Gastrocnemius medialis (tissue), 4 donors: ENCODE measurements around the gene CCDC88A. TPM values are rescaled to one million over a fixed set of nuclear protein-coding genes. Genes with fewer than 3 reads are reported as not detected.

Experiments
- ATAC-seq, 2 donors: fragments of 150-250 bp; one replicate each; pipeline ENCODE4 v1.9.1; 2016
- DNase-seq, 2 donors: peaks; one replicate each; pipeline ENCODE4 v3.0.0-alpha.2; 2019
- H3K27ac ChIP-seq, 4 donors: fragments of 200-600 bp; sonication (generic); 1 replicate in 1 of 4; 2 replicates in 3 of 4; pipeline ENCODE4 v1.5.1; 2016 to 2018; ENCODE audit warnings: mild to moderate bottlenecking in 2 of 4, moderate library complexity in 1 of 4
- H3K27me3 ChIP-seq, 3 donors: fragments of 200-600 bp; sonication (generic) in 2 of 3; 1 replicate in 1 of 3; 2 replicates in 2 of 3; pipeline versions ENCODE4 v1.5.1 to v1.6.0; 2016 to 2019; ENCODE audit warnings: mild to moderate bottlenecking in 1 of 3, moderate library complexity in 1 of 3
- H3K36me3 ChIP-seq, 2 donors: fragments of 200-600 bp; sonication (generic) in 1 of 2; one replicate each; pipeline ENCODE4 v1.5.1; 2017 to 2018
- H3K4me1 ChIP-seq, 2 donors: fragments of 200-600 bp; sonication (generic) in 1 of 2; one replicate each; pipeline ENCODE4 v1.5.1; 2016 to 2017; ENCODE audit warnings: mild to moderate bottlenecking in 2 of 2
- H3K4me3 ChIP-seq, 4 donors: fragments of 200-600 bp; sonication (generic) in 3 of 4; 1 replicate in 1 of 4; 2 replicates in 3 of 4; pipeline ENCODE4 v1.5.1; 2016 to 2019; ENCODE audit warnings: mild to moderate bottlenecking in 2 of 4
- H3K9me3 ChIP-seq, 3 donors: fragments of 200-600 bp; sonication (generic) in 2 of 3; 1 replicate in 1 of 3; 2 replicates in 2 of 3; pipeline ENCODE4 v1.5.1; 2016 to 2019
- CTCF ChIP-seq, 5 experiments: fragments of 450-650 bp in 3 of 5; fragments of 200-600 bp in 2 of 5; sonication (generic) in 2 of 5; IDR thresholded peaks in 4 of 5; conservative IDR thresholded peaks in 1 of 5; 1 replicate in 4 of 5; 2 replicates in 1 of 5; pipeline ENCODE4 v1.5.1; 2016 to 2019; ENCODE audit warnings: antibody characterized with exemption in 5 of 5, mild to moderate bottlenecking in 3 of 5, moderate library complexity in 3 of 5
- POLR2A ChIP-seq, 2 donors: fragments of 450-650 bp; IDR thresholded peaks; one replicate each; pipeline ENCODE4 v1.6.1; 2017; ENCODE audit warnings: antibody characterized with exemption in 2 of 2, mild to moderate bottlenecking in 2 of 2, moderate library complexity in 2 of 2
- in situ Hi-C, 4 donors: fragments of 200-750 bp; cut with MboI; loops; one replicate each; pipeline versions ENCODE4 v1.15.0 to v1.8.0; 2017; ENCODE audit warnings: low sequenced_read_pairs in 4 of 4
- intact Hi-C: fragments of 100-400 bp; cut with DNase I; formaldehyde crosslinking; loops from one replicate; pipeline ENCODE4 v1.15.1; 2023; ENCODE audit warnings: low total_unique reads
- total RNA-seq, 4 donors: library from RNA; depleted of rRNA; stranded (reverse); fragments of >200 nt; gene quantifications; one replicate each; pipeline versions ENCODE4 v1.1.0 to v1.2.3, GENCODE V29; 2016

Gene CCDC88A
- total RNA-seq, 4 donors from 2014 or later, result 12.9 to 28.7 (median 19.4) TPM

GRCh38 chr2:55431982-55432627 is 12.4 kb upstream of the CCDC88A start:
- Histone ChIP-seq H3K27me3 (no peaks in the 10 kb centered on the region), H3K36me3 (no peaks in the 10 kb centered on the region), H3K9me3 (no peaks in the 10 kb centered on the region), H3K4me1 (no peaks in the 10 kb centered on the region), H3K4me3 (no peak overlapping the region), H3K27ac (no peak overlapping the region)
- ATAC-seq, result peak in 1 of 2 donors; percentile 39
- intact Hi-C loops (loop anchor here (1.0 kb wide), 1 partner anchor 163 kb away; the partner anchor contains the start of gene MTIF2), in situ Hi-C loops (loop anchor here in 1 of 4 donors (10.0 kb wide), 1 partner anchor 207 kb away; no protein-coding TSS in a partner anchor)
- peak in 4 of 5 experiments; percentile 22 to 54 (median 46) for TF ChIP-seq CTCF (IDR thresholded peaks at IDR 0.05 in 4 of 5, conservative IDR thresholded peaks at IDR 0.05 in 1 of 5)
- no peak for TF ChIP-seq POLR2A (IDR thresholded peaks at IDR 0.05)
- no peak for DNase-seq

- in situ Hi-C loops, result loop anchor here in 1 of 4 donors (10.0 kb wide), 1 partner anchor 206 kb away; no protein-coding TSS in a partner anchor
- intact Hi-C loops, result no loop called here
- no peaks in the 10 kb centered on the region for H3K36me3 ChIP-seq
- TF ChIP-seq POLR2A (IDR thresholded peaks at IDR 0.05) (no peak), CTCF (IDR thresholded peaks at IDR 0.05 in 4 of 5, conservative IDR thresholded peaks at IDR 0.05 in 1 of 5) (no peak)
- ATAC-seq (no peak), DNase-seq (no peak)
- no peak overlapping the region for H3K4me3 ChIP-seq
- no peaks in the 10 kb centered on the region for H3K27me3 ChIP-seq
- no peak overlapping the region for H3K27ac ChIP-seq
- H3K9me3 ChIP-seq, result no peaks in the 10 kb centered on the region
- H3K4me1 ChIP-seq, result no peaks in the 10 kb centered on the region
Measured at GRCh38 chr2:55430211-55430975, 10.7 kb upstream of the CCDC88A start.

GRCh38 chr2:55428258-55428657 is 8.6 kb upstream of the CCDC88A start:
- intact Hi-C loops, result no loop called here
- in situ Hi-C loops, result no loop called here
- no peak for ATAC-seq

GRCh38 chr2:55425431-55425831 is 5.8 kb upstream of the CCDC88A start:
- no peak for ATAC-seq
- TF ChIP-seq POLR2A (IDR thresholded peaks at IDR 0.05) (no peak), CTCF (IDR thresholded peaks at IDR 0.05 in 4 of 5, conservative IDR thresholded peaks at IDR 0.05 in 1 of 5) (no peak)
- in situ Hi-C loops, result no loop called here

More at GRCh38 chr2:55428258-55428657, 8.6 kb upstream of the CCDC88A start:
- H3K9me3 ChIP-seq, result no peaks in the 10 kb centered on the region
- H3K27me3 ChIP-seq, result no peaks in the 10 kb centered on the region
- no peak overlapping the region for H3K27ac ChIP-seq
- H3K4me1 ChIP-seq, result no peaks in the 10 kb centered on the region
- no peaks in the 10 kb centered on the region for H3K36me3 ChIP-seq
- H3K4me3 ChIP-seq, result no peak overlapping the region
- TF ChIP-seq CTCF (IDR thresholded peaks at IDR 0.05 in 4 of 5, conservative IDR thresholded peaks at IDR 0.05 in 1 of 5), result no peak
- no peak for DNase-seq

More at GRCh38 chr2:55425431-55425831, 5.8 kb upstream of the CCDC88A start:
- H3K27me3 ChIP-seq, result no peaks in the 10 kb centered on the region
- H3K9me3 ChIP-seq, result no peaks in the 10 kb centered on the region
- peaks cover 3 to 5% of the 10 kb centered on the region in 2 donors for H3K4me1 ChIP-seq
- intact Hi-C loops, result no loop called here
- DNase-seq, result no peak
- H3K4me3 ChIP-seq, result no peak overlapping the region
- no peak overlapping the region for H3K27ac ChIP-seq
- H3K36me3 ChIP-seq, result no peaks in the 10 kb centered on the region
